ENCODE results near the gene OR5B2.
A peak's percentile ranks its signal among the peaks of the same experiment; 100 is the strongest.
"Not testable (repeated sequence)": the region's sequence is repeated elsewhere in the genome, so short reads cannot be mapped to it uniquely, and the experiment has no call there.

Gene OR5B2

DNA sequence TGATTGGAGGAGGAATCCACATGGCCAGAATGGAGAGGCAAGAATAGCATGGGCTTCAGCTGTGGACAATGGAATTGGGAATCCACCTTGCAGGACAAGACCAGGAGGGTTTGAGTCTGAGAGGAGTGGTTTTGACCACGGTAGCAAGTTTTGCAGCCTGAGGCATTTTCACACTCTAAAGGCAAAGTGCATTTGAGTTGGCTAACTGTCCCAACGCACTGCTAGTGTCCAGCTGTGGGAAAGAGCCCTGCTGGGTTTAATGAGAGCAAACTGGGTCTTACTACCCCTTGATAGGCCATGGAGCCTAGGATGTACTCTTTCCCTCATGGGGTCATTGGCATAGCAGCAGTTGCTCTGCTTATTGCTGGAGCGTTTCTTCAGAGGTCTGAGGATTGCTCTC, at the start of gene OR5B2:
TSS of gene OR5B2 (minus strand) at position 101 of the 400 bp plus-strand sequence. CDS start 4,860 bp downstream, outside the sequence.
- DNase-seq (ENCODE audit: low read depth in 2 of 2), result no peak

DNA sequence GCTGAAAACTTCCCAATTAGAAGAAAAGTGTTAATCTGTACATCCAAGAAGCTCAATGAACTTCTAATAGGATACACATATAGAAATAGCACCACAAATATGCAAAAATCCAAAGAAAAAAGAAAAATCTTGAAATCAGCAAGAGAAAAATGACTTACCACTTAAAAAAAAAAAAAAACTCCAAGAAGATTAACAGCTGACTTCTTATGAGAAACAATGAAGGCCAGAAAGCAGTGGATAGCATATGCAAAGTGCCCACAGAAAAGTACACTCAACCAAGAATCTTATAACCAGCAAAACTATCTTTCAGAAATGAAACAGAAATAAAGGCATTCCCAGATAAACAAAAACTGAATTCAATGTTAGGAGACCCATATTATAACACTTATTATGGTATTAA, 44.0 kb upstream of the OR5B2 start:
- DNase-seq (ENCODE audit: low read depth in 2 of 2), result no peak

DNA sequence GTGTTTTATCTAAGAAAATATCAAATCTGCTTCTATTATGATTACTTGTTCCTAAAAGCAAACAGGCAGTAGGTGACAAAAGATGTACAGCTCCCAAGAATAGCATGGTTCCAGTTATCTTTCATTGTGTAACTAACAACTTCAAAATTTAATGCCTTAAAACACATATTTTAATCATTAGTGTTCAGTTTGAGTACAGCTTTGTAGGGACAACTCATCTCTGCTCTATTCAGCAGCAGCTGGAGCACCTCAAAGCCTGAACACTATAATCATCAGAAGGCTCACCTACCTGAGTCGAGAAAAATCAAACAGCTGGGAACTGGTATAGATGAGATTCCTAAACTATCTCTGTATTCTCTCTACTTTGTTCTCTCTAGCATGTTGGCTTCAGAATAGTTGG, 38.4 kb upstream of the OR5B2 start:
- DNase-seq (ENCODE audit: low read depth in 2 of 2), result no peak

DNA sequence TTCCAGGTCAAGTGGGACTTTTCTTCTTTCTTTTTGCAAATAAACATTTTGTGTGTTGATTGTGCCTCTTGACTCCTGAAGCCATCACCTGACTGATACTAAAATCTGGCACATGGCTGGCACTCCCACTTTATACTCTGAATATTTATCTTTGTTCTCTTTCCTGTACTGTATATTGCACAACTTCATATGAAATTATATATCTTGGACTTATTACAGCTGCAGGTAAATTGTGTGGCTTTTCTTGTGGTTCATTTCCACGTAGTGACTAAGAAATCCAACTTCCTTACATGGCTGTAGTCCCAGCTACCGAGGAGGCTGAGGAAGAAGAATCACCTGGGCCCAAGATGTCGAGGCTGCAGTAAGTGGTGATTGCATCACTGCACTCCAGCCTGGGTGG, 37.8 kb upstream of the OR5B2 start:
- no peak for DNase-seq (ENCODE audit: low read depth in 2 of 2)

DNA sequence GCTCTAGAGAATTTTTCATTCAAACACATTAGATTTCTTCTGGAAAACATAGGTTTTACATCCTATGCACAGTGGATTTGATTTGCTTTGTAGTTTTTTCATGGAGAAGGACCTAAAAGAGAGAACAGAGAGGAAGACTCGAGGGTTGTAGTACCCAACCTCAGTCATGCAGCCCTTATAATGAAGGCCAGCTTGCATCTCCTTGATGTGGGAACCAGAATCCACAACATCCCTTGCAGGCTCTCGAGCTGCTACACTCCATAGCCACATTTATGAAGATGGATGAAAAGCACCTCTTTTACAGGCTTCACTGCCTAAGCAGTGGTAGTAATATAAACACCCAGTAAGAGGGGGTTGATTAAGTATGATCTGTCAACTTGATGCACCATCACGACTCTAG, 23.7 kb upstream of the OR5B2 start:
- no peak for DNase-seq (ENCODE audit: low read depth in 2 of 2)

DNA sequence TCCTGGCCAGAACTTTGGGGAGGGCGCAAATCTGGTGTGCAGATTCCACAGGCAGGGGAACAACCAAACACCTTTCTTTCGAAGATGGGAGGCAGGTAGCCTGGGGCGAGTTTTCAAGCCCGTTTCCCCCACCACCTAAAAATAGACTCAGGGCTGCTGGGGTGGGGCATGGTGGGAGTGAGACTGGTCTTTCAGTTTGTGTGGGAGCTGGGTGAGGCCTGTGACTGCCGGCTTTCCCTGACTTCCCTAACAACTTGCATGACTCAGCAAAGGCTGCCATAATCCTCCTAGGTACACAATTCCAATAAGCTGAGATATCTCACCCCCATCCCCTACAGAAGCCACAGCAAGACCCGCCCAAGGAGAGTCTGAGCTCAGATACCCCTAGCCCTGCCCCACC, 18.4 kb upstream of the OR5B2 start:
- no peak for DNase-seq (ENCODE audit: low read depth in 2 of 2)

DNA sequence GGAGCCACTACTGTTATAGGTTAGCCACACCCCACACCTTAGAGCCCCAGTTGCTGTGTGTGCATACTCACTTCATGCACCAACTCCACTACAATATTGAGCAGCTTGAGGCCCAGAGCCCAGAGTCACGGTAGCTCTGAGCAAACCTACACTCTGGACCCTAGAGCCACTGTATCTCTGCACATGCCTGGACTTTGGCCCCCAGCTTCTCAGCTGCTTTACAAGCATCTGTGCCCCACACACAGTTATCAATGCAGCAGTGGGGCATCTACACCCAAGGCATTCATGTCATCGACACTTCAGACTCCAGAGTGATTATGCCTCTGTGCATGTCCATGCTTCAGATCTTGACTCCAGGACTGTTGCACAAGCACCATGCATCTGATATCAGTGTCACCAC, 16.4 kb upstream of the OR5B2 start:
- no peak for DNase-seq (ENCODE audit: low read depth in 2 of 2)

DNA sequence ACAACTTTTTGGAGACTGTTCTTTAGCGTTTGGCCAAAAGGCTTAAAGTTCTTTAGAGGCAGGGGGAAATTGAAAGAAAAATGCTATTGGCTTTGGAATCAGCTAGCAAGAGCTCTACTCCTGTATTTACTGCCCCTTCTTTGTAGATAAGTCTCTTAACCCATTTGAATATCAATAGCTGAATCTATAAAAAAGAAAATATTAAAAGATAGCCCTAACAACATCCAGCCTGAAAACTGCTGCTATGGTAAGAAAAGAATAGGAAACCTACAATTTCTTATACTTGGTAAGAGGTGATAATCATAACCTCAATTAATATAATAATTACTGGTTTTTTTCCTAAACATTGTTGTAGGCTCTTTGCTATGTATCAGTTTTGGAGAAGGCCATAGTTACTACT, 14.2 kb upstream of the OR5B2 start, which contains the start of gene OR5B12:
TSS of gene OR5B12 (minus strand) at position 101 of the 400 bp plus-strand sequence. CDS start 2,085 bp downstream, outside the sequence.
- DNase-seq (ENCODE audit: low read depth in 2 of 2), result no peak

DNA sequence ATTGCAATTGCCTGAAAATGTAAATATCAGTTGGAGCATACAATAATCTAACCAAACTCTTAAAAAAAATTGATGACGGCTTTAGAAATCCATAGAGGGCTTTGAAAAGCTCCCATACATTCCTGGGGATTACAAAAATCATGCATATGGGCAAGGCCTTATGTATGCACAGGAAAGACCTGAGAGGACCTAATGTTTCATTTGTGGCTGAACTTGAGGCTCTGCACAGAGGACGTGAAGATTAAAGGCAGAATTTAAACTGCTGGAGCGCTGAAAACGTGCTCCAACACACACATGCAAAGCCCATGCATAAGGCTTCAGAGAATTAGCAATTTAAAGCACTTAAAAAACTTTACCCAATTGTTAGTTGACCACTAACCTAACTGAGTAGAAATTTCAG, 10.6 kb upstream of the OR5B2 start:
- no peak for DNase-seq (ENCODE audit: low read depth in 2 of 2)

DNA sequence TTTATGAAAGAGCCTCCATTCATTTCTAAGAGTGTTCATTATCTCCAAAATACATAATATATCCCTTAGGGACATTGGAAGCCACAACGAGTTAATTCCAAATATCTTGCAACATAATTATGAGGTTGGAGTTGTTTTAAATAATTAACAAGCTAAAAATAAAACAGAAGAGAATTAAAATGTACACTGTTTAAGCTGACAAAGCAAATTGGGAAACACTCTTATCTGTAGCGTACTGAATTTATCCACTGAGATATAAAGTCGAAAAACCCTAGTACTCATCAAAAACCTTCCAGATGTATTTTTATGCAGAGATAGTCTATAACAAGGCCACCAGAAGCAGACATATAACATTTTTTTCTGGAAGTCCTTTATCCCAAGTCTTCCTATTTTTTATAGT, 6.3 kb upstream of the OR5B2 start:
- no peak for DNase-seq (ENCODE audit: low read depth in 2 of 2)

DNA sequence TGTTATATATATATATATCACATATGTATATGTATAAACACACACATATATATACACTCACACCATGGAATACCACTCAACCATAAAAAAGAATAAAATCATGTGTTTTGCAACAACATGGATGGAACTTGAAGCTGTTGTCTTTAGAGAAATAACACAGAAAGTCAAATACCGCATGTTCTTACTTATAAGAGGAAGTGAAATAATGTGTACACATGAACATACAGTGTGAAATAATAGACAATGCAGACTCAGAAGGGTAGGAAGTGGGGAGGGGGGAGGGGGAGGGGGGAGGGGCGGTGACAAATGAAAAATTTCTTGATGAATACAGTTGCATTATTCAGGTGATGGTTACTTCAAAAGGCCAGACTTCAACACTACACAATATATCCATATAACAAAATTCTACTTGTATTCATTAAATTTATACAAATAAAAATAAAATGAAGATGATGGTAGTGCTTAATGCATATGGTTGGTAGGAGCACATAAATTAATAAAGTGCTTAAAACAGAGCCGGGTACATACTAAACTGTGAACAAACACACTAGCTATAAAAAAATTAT, 5.8 kb upstream of the OR5B2 start:
- DNase-seq (ENCODE audit: low read depth in 2 of 2), result no peak

DNA sequence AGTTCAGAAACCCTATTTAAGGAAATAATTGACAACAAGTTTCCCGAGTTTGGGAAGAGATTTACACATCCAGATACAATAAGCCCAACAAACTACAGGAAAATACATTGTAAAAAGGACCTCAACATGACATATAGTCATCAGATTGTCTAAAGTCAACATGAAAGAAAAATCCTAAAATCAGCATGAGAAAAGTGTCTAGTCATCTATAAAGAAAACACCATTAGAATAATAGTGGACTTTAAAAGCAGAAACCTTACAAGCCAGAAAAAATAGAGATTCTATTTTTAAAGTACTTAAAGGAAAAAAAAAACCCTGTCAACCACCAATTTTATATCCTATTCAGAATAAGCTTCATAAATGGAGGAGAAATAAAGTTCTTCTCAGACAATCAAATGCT, 1.4 kb upstream of the OR5B2 start:
- DNase-seq (ENCODE audit: low read depth in 2 of 2), result no peak

DNA sequence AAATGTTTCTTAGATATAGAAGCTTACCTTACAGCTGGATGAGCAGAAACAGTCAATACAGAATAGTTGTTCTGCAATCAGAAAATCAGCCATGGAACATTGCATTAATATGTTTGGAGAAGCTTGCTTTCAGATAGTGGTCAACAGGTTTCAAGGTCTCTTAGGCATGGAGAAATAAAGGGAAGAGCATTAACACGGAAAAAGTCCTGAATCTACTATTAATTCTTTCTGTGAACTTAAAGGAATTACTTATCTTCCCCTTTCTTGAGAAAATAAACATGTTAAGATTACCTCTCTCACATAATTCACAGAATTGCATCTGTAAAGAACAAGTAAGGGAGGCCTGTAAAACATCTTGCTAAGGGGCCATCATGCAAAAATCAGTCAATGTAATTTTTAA, 21.1 kb downstream of the OR5B2 start, which contains the start of gene OR5B3:
TSS of gene OR5B3 (minus strand) at position 101 of the 400 bp plus-strand sequence. CDS start 3,465 bp downstream, outside the sequence.
- DNase-seq (ENCODE audit: low read depth in 2 of 2), result no peak

DNA sequence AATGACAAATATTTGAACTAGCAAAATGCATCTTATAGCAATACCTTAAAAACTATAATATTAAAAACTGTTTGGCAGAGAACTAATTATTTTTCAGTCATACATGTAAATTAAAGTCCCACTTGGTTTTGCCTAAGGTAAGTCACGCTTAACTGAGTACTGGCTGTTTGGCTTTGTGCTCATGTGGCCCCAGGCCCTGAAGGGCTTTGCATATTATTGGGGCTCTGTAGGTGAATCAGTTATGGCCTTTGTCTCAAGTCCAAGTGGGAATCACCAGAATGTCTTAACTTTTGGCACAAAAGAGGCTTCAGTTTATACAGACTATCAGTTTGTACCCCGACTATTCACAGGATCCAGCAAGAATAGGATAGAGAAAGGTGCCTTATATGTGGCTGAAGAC, 28.3 kb downstream of the OR5B2 start:
- DNase-seq (ENCODE audit: low read depth in 2 of 2), result not testable (repeated sequence)

DNA sequence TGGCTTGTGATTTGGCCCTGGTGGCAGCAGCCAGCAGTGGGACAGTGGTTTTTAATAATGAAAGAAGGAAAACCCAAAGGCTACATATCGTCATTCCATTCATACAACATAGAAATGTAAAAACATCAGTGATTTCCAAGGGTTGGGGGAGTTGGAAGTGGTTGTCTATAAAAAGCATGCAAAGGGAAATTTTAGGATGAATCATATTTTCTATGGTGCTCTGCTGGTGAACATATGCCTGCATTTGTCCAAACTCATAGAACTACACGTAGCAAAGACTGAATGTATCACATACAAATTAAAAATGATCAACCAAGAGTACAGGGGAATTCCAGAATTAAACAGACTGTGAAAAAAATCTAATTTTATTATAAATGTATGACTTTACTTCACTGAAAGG, 32.3 kb downstream of the OR5B2 start:
- DNase-seq (ENCODE audit: low read depth in 2 of 2), result no peak

DNA sequence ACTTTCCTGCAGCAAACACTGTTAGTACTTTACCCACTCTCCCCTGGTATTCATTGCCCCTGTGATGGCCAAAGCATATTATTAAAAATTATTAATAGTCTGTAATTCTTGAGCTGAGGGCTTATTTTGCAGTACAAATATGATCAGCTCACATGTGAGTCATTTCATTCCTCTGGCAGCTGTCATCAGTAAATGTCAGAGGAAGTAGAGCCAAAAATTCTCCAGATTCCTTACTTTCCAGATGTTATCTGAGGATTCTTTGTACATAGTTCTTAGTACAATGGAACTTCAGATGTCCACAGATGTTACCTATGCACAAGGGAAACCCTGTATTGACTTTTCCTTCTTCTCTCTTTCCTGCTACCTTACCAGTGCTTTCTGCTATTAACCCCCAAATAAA, 33.7 kb downstream of the OR5B2 start:
- peak; percentile 20 to 25 for DNase-seq (ENCODE audit: low read depth in 2 of 2)

DNA sequence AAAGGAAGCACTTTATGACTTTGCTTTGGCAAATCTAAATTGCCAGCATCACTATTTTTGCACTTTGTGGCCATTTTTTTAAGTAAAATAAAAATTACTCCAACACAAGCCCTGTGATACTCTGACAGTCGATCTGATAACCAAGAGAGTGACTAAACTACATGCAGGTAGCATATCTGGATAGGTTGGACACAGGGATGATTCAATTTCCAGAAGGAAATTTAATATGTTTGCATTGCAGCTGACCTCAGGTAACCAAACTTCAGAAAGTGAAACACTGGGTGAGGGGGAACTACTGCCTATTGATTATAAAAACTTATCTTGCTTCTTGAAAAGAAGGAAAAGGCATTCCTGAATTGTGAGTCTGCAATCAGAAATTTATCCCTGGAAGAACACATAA, 35.2 kb downstream of the OR5B2 start:
- DNase-seq (ENCODE audit: low read depth in 2 of 2), result no peak

DNA sequence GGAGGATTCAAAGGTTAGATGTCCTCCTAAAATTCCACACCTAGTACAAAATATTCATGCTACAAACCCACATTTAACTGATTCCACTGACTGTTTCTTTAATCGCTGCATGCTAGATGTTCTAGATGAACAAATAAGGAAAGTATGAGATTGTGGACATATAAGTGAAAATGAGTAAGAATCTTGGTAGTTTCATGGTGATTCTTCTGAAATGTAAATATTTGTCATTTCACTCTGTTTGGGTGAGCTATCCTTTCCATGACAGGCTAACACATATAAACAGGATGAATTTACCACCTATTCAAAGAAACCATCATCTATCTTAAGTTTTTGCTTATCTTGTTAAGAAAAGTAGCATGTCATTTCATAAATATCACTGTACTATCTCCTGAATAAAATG, 36.0 kb downstream of the OR5B2 start:
- DNase-seq (ENCODE audit: low read depth in 2 of 2), result no peak

DNA sequence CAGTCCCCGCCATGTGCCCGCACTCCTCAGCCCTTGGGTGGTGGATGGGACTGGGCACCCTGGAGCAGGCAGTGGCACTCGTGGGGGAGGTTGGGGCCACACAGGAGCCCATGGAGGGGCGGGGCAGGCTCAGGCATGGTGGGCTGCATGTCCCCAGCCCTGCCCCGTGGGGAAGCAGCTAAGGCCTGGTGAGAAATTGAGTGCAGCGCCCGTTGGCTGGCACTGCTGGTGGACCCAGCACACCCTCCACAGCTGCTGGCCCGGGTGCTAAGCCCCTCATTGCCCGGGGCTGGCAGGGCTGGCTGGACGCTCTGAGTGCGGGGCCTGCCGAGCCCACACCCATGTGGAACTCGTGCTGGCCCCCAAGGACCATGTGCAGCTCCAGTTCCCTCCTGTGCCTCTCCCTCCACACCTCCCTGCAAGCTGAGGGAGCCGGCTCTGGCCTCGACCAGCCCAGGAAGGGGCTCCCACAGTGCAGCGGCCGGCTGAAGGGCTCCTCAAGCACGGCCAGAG, 37.3 kb downstream of the OR5B2 start:
- DNase-seq (ENCODE audit: low read depth in 2 of 2), result no peak
